RPMI7951 (cell line): ENCODE results near the gene TMEM131L. TPM values are rescaled to one million over a fixed set of nuclear protein-coding genes. Genes with fewer than 3 reads are reported as not detected.
"Not testable (repeated sequence)": the region's sequence is repeated elsewhere in the genome, so short reads cannot be mapped to it uniquely, and the experiment has no call there.

Experiments used
- DNase-seq: peaks from one replicate; pipeline ENCODE4 v3.0.0-alpha.2; 2012; ENCODE audit warnings: low read depth
- total RNA-seq: library from RNA; depleted of rRNA; stranded (reverse); fragments of >200 nt; shearing (Covaris generic); gene quantifications from 2 replicates; pipeline ENCODE4 v1.2.3, GENCODE V29; 2014; rRNA removed

TMEM131L gene
- total RNA-seq, result 10.8 and 11.7 TPM in 2 replicates

GRCh38 chr4:153466081-153466948, at the start of gene TMEM131L:
Gene TMEM131L (plus strand): TSS chr4:153466360. CDS start chr4:153466398, 38 bp downstream.
- peak; percentile 66 for DNase-seq

- DNase-seq, result not testable (repeated sequence)
Measured at GRCh38 chr4:153416456-153416855, 49.7 kb upstream of the TMEM131L start.

GRCh38 chr4:153418121-153418520, 48.0 kb upstream of the TMEM131L start:
- DNase-seq, result peak; percentile 45

GRCh38 chr4:153418558-153418957, 47.6 kb upstream of the TMEM131L start:
- DNase-seq, result peak; percentile 83

- DNase-seq, result no peak
Measured at GRCh38 chr4:153419029-153419428, 47.1 kb upstream of the TMEM131L start.

- peak; percentile 28 for DNase-seq
Measured at GRCh38 chr4:153419673-153420278, 46.4 kb upstream of the TMEM131L start.

- no peak for DNase-seq
Measured at GRCh38 chr4:153420361-153420760, 45.8 kb upstream of the TMEM131L start.

GRCh38 chr4:153421941-153422340, 44.2 kb upstream of the TMEM131L start:
- DNase-seq, result no peak

- no peak for DNase-seq
Measured at GRCh38 chr4:153426207-153426885, 39.8 kb upstream of the TMEM131L start.

- DNase-seq, result no peak
Measured at GRCh38 chr4:153427363-153428071, 38.6 kb upstream of the TMEM131L start.

- no peak for DNase-seq
Measured at GRCh38 chr4:153428941-153429475, 37.2 kb upstream of the TMEM131L start.

GRCh38 chr4:153432965-153433753, 33.0 kb upstream of the TMEM131L start:
- peak; percentile 92 for DNase-seq

- DNase-seq, result no peak
Measured at GRCh38 chr4:153433754-153434105, 32.4 kb upstream of the TMEM131L start.

- no peak for DNase-seq
Measured at GRCh38 chr4:153434190-153434589, 32.0 kb upstream of the TMEM131L start.

- peak; percentile 5 for DNase-seq
Measured at GRCh38 chr4:153438916-153439756, 27.0 kb upstream of the TMEM131L start.

GRCh38 chr4:153439831-153440230, 26.3 kb upstream of the TMEM131L start:
- DNase-seq, result no peak

GRCh38 chr4:153440475-153440874, 25.7 kb upstream of the TMEM131L start:
- no peak for DNase-seq

- no peak for DNase-seq
Measured at GRCh38 chr4:153447175-153447905, 18.8 kb upstream of the TMEM131L start.
